OCI-LY7 (cell line): ENCODE data around the gene CRYBA4. TPM values are rescaled to one million over a fixed set of nuclear protein-coding genes. Genes with fewer than 3 reads are reported as not detected.

ENCODE experiments used
- BruUV-seq: library from RNA; stranded (reverse); fragments of 400-500 nt; replicated peaks from 2 replicates; lab custom pipeline; 2021; lab: Mats Ljungman, UMichigan
- CTCF ChIA-PET: fragments of 300-600 bp; sonication (Branson Sonifier 250); formaldehyde crosslinking; loops from one replicate; lab custom pipeline; 2022; ENCODE audit warnings: antibody characterized with exemption; ENCODE audit not compliant: unreplicated experiment; lab: Charles Lee
- POLR2A ChIA-PET: fragments of 300-600 bp; sonication (Branson Sonifier 250); formaldehyde crosslinking; loops from one replicate; lab custom pipeline; 2022; ENCODE audit warnings: antibody characterized with exemption; lab: Charles Lee
- DNase-seq: peaks from one replicate; pipeline ENCODE4 v3.0.0-alpha.2; 2015; ENCODE audit warnings: low spot score
- H2AFZ ChIP-seq: fragments of 200-600 bp; sonication (generic), shearing (Covaris generic); 2 replicates; pipeline ENCODE4 v1.6.1; 2014; ENCODE audit warnings: mild to moderate bottlenecking, antibody characterized with exemption, low read length, moderate library complexity
- H3K27ac ChIP-seq: fragments of 200-600 bp; sonication (generic); 2 replicates; pipeline ENCODE4 v1.5.1; 2014; ENCODE audit warnings: mixed run types, low read depth, mild to moderate bottlenecking, moderate library complexity, low read length, inconsistent platforms; ENCODE audit not compliant: poor library complexity, severe bottlenecking
- H3K36me3 ChIP-seq: fragments of 200-600 bp; sonication (generic); 2 replicates; pipeline ENCODE4 v1.6.1; 2014; ENCODE audit warnings: mild to moderate bottlenecking, antibody characterized with exemption, low read length, moderate library complexity, mixed read lengths; ENCODE audit not compliant: insufficient read depth
- H3K4me1 ChIP-seq: fragments of 200-600 bp; sonication (generic); 2 replicates; pipeline ENCODE4 v1.5.1; 2014; ENCODE audit warnings: mild to moderate bottlenecking, low read length; ENCODE audit not compliant: insufficient read depth, poor library complexity, severe bottlenecking
- H3K4me2 ChIP-seq: fragments of 200-600 bp; sonication (generic); 2 replicates; pipeline ENCODE4 v1.6.1; 2014; ENCODE audit warnings: mild to moderate bottlenecking, low read length
- H3K4me3 ChIP-seq: fragments of 200-600 bp; sonication (generic); 2 replicates; pipeline ENCODE4 v1.5.1; 2014; ENCODE audit warnings: mild to moderate bottlenecking, low read depth, low read length; ENCODE audit not compliant: poor library complexity, severe bottlenecking
- H3K79me2 ChIP-seq: fragments of 200-600 bp; sonication (generic); 2 replicates; pipeline ENCODE4 v1.6.1; 2016; ENCODE audit warnings: low read depth, mild to moderate bottlenecking, low read length, moderate library complexity, mixed read lengths; ENCODE audit not compliant: insufficient read depth
- H3K9me2 ChIP-seq: fragments of 200-600 bp; sonication (generic); 2 replicates; pipeline ENCODE4 v1.6.1; 2016; ENCODE audit warnings: mild to moderate bottlenecking, low read length, mixed read lengths; ENCODE audit not compliant: insufficient read depth
- H3K9me3 ChIP-seq: fragments of 200-600 bp; sonication (generic); 2 replicates; pipeline ENCODE4 v1.6.1; 2014; ENCODE audit warnings: mild to moderate bottlenecking, mixed run types, low read length, mixed read lengths
- H4K20me1 ChIP-seq: fragments of 200-600 bp; sonication (generic); 2 replicates; pipeline ENCODE4 v1.6.1; 2014; ENCODE audit warnings: mild to moderate bottlenecking, antibody characterized with exemption, low read length, moderate library complexity, mixed read lengths; ENCODE audit not compliant: insufficient read depth
- CTCF ChIP-seq: fragments of 200-600 bp; sonication (generic); conservative IDR thresholded peaks from 2 replicates; pipeline ENCODE4 v1.5.1; 2014; ENCODE audit warnings: mild to moderate bottlenecking, antibody characterized with exemption, low read length, moderate library complexity, mixed read lengths
- EZH2phosphoT487 ChIP-seq: fragments of 200-600 bp; sonication (generic); IDR thresholded peaks from 2 replicates; pipeline ENCODE4 v1.6.1; 2018; ENCODE audit warnings: low read depth, borderline replicate concordance, mild to moderate bottlenecking, mixed run types, antibody characterized with exemption, low read length, moderate library complexity, mixed read lengths
- intact Hi-C: fragments of 100-400 bp; cut with micrococcal nuclease; formaldehyde crosslinking; loops from one replicate; pipeline ENCODE4 v1.10.0; 2022; ENCODE audit not compliant: unreplicated experiment
- total RNA-seq, 2 experiments: library from RNA; depleted of rRNA in 1 of 2; stranded (reverse); fragments of >200 nt in 1 of 2; shearing (Covaris generic) in 1 of 2; gene quantifications; 2 replicates each; pipeline ENCODE4 v1.2.3, GENCODE V29; 2014 to 2022

CRYBA4 gene
- total RNA-seq, 2 experiments from 2014 or later = not detected

DNA sequence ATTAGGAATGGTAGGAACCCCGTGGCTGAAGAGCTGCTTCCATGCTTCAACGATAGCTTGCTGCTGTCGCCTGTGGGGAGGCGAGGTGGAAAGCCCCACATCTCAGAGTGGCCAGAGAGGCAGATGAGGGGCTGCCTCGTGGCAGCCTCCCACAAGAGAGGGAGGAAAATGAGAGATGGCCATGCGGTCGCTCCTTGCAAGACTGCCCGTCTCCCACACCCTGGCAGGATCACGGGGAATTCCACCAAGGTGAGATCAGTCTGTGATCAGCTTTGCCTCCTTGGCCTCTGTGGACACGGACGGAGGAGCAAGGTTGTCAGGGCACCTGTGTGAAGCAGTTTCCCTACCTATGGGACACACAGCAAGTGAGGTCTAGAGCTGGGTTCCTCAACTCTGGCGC, 3.0 kb downstream of the CRYBA4 start:
- ChIA-PET POLR2A (interaction anchor here (0.6 to 1.1 kb wide), 4 partner anchors 17 to 44 kb away, joined by 3 read pairs; no protein-coding TSS in a partner anchor), CTCF (no interaction called here)
- Histone ChIP-seq H3K79me2 (no peaks in the 10 kb centered on the region), H2AFZ (no peak overlapping the region), H3K36me3 (no peaks in the 10 kb centered on the region), H3K9me2 (no peaks in the 10 kb centered on the region), H3K4me1 (no peaks in the 10 kb centered on the region), H4K20me1 (no peaks in the 10 kb centered on the region), H3K4me2 (no peak overlapping the region), H3K4me3 (no peak overlapping the region), H3K27ac (no peak overlapping the region), H3K9me3 (no peaks in the 10 kb centered on the region; the same call in 1 of the 2 replicates)
- no peak for DNase-seq
- intact Hi-C loops = no loop called here
- BruUV-seq = no TSS peak
- no peak for TF ChIP-seq EZH2phosphoT487
- TF ChIP-seq CTCF = no peak

GRCh38 chr22:26629988-26630761, 8.4 kb downstream of the CRYBA4 start:
- Histone ChIP-seq H3K36me3 (no peaks in the 10 kb centered on the region), H4K20me1 (no peaks in the 10 kb centered on the region), H3K9me3 (no peaks in the 10 kb centered on the region; the same call in 1 of the 2 replicates), H3K4me3 (no peak overlapping the region), H3K4me1 (no peaks in the 10 kb centered on the region), H3K79me2 (no peaks in the 10 kb centered on the region), H2AFZ (no peak overlapping the region), H3K27ac (no peak overlapping the region), H3K4me2 (no peak overlapping the region), H3K9me2 (no peaks in the 10 kb centered on the region)
- CTCF ChIA-PET = no interaction called here
- DNase-seq = no peak
- BruUV-seq = no TSS peak
- POLR2A ChIA-PET = no interaction called here
- intact Hi-C loops = no loop called here
- TF ChIP-seq CTCF (no peak), EZH2phosphoT487 (no peak)

DNA sequence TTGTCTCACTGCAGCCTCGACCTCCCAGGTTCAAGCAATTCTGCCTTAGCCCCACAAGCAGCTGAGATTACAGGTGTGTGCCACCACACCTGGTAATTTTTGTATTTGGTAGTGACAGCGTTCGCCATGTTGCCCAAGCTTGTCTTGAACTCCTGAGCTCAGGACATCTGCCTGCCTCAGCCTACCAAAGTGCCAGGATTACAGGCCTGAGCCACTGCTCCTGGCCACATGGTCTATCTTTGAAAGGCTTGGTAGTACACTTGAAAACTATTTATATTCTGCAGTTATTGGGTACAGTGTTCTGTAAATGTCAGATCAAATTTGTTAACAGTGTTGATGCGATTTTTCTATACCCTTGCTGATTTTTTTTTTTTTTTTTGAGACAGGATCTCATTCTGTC, 9.5 kb downstream of the CRYBA4 start:
- no peaks in the 10 kb centered on the region for H3K36me3 ChIP-seq
- TF ChIP-seq CTCF = no peak
- TF ChIP-seq EZH2phosphoT487 = no peak
- POLR2A ChIA-PET = interaction anchor here (0.7 kb wide), 1 partner anchor 182 kb away, joined by 3 read pairs; no protein-coding TSS in a partner anchor
- no peaks in the 10 kb centered on the region for H3K4me1 ChIP-seq
- no peak overlapping the region for H2AFZ ChIP-seq
- no peaks in the 10 kb centered on the region for H3K9me2 ChIP-seq
- H3K4me2 ChIP-seq = no peak overlapping the region
- no peak for DNase-seq
- CTCF ChIA-PET = no interaction called here
- BruUV-seq = no TSS peak
- H3K9me3 ChIP-seq = no peaks in the 10 kb centered on the region; the same call in 1 of the 2 replicates
- H3K4me3 ChIP-seq = no peak overlapping the region
- H4K20me1 ChIP-seq = no peaks in the 10 kb centered on the region
- no peak overlapping the region for H3K27ac ChIP-seq
- no peaks in the 10 kb centered on the region for H3K79me2 ChIP-seq
- intact Hi-C loops = no loop called here
